Renal cortical epithelial cell (primary cell): ENCODE measurements around the gene KIF6. TPM values are rescaled to one million over a fixed set of nuclear protein-coding genes. Genes with fewer than 3 reads are reported as not detected.
"Not testable (repeated sequence)": the region's sequence is repeated elsewhere in the genome, so short reads cannot be mapped to it uniquely, and the experiment has no call there.

Source experiments
- DNase-seq: peaks from one replicate; pipeline ENCODE4 v3.0.0-alpha.2; 2011; ENCODE audit warnings: low read depth
- total RNA-seq: library from RNA; depleted of rRNA; stranded (reverse); fragments of >200 nt; gene quantifications from 2 replicates; pipeline ENCODE4 v1.2.3, GENCODE V29; 2014

KIF6 gene
- total RNA-seq, 1 donor from 2014 or later: 1.3 TPM

GRCh38 chr6:39499053-39499452 lies 226.2 kb downstream of the KIF6 start:
- DNase-seq: no peak

GRCh38 chr6:39498096-39498495 lies 227.1 kb downstream of the KIF6 start:
- no peak for DNase-seq

GRCh38 chr6:39496915-39497314 lies 228.3 kb downstream of the KIF6 start:
- DNase-seq: peak; percentile 16

- DNase-seq: no peak
These were observed 228.8 kb downstream of the KIF6 start for GRCh38 chr6:39496456-39496855.

- no peak for DNase-seq
These were observed 229.6 kb downstream of the KIF6 start for GRCh38 chr6:39495640-39496039.

- DNase-seq: no peak
These were observed 230.2 kb downstream of the KIF6 start for GRCh38 chr6:39494998-39495397.

GRCh38 chr6:39493777-39494176 lies 231.4 kb downstream of the KIF6 start:
- DNase-seq: no peak

GRCh38 chr6:39493174-39493573 lies 232.0 kb downstream of the KIF6 start:
- DNase-seq: peak; percentile 98

- peak; percentile 47 for DNase-seq
These were observed 235.1 kb downstream of the KIF6 start for GRCh38 chr6:39490108-39490507.

GRCh38 chr6:39488255-39488879 lies 236.8 kb downstream of the KIF6 start:
- DNase-seq: no peak

- no peak for DNase-seq
These were observed 240.9 kb downstream of the KIF6 start for GRCh38 chr6:39484276-39484675.

- not testable (repeated sequence) for DNase-seq
These were observed 245.4 kb downstream of the KIF6 start for GRCh38 chr6:39479819-39480218.

- DNase-seq: no peak
These were observed 248.5 kb downstream of the KIF6 start for GRCh38 chr6:39476670-39477069.

- DNase-seq: peak; percentile 81
These were observed 249.1 kb downstream of the KIF6 start for GRCh38 chr6:39476151-39476550.

GRCh38 chr6:39471954-39472659 lies 253.1 kb downstream of the KIF6 start:
- no peak for DNase-seq

GRCh38 chr6:39470506-39470905 lies 254.7 kb downstream of the KIF6 start:
- no peak for DNase-seq

- DNase-seq: no peak
These were observed 256.8 kb downstream of the KIF6 start for GRCh38 chr6:39468385-39468784.

GRCh38 chr6:39466631-39467030 lies 258.6 kb downstream of the KIF6 start:
- no peak for DNase-seq

- DNase-seq: no peak
These were observed 259.7 kb downstream of the KIF6 start for GRCh38 chr6:39465539-39465938.

- DNase-seq: no peak
These were observed 261.1 kb downstream of the KIF6 start for GRCh38 chr6:39464067-39464466.

- DNase-seq: no peak
These were observed 271.2 kb downstream of the KIF6 start for GRCh38 chr6:39453956-39454524.

GRCh38 chr6:39453241-39453640 lies 272.0 kb downstream of the KIF6 start:
- peak; percentile 45 for DNase-seq
